Spleen (tissue), 7 donors: ENCODE results near the gene ISY1.

Experiments
- CTCF ChIP-seq, 11 experiments: fragments of 200-600 bp in 7 of 11; fragments of 450-650 bp in 4 of 11; sonication (generic) in 4 of 11; IDR thresholded peaks in 8 of 11; conservative IDR thresholded peaks in 3 of 11; 1 replicate in 7 of 11; 2 replicates in 4 of 11; pipeline versions ENCODE4 v1.4.0 to v1.8.0; 2016 to 2021; ENCODE audit warnings: antibody characterized with exemption in 11 of 11, inconsistent platforms in 4 of 11, mild to moderate bottlenecking in 1 of 11
- POLR2A ChIP-seq, 3 donors: fragments of 450-650 bp; IDR thresholded peaks; one replicate each; pipeline ENCODE4 v1.5.1; 2017; ENCODE audit warnings: antibody characterized with exemption in 3 of 3, mild to moderate bottlenecking in 1 of 3
- POLR2AphosphoS5 ChIP-seq, 3 donors: sonication (generic); formaldehyde crosslinking; IDR thresholded peaks; one replicate each; pipeline ENCODE4 v1.5.1; 2017; ENCODE audit warnings: antibody characterized with exemption in 3 of 3
- donor health status: DM: no; HTN: no; CAD: no; lungs with moderate emphysema.
- donor health status: DM: no; HTN: no; CAD: no.
- donor health status: DM: no; HTN: no; CAD: no.

- TF ChIP-seq CTCF (IDR thresholded peaks at IDR 0.05 in 8 of 11, conservative IDR thresholded peaks at IDR 0.05 in 3 of 11) (no peak), POLR2AphosphoS5 (IDR thresholded peaks at IDR 0.05) (peak in 2 of 3 donors; percentile 36 to 55), POLR2A (IDR thresholded peaks at IDR 0.05) (no peak)
Observed at GRCh38 chr3:129166579-129167332, 5.9 kb upstream of the ISY1 start.
